HL-60 (cell line): Measurements from ENCODE around the gene NUP210.

ENCODE experiments used
- CTCF ChIP-seq: IDR thresholded peaks from one replicate; pipeline ENCODE4 v1.5.1; 2011; ENCODE audit warnings: low read length, control low read depth, inconsistent platforms; ENCODE audit not compliant: insufficient read depth
- GABPA ChIP-seq: IDR thresholded peaks from 2 replicates; pipeline ENCODE4 v1.6.1; 2012; ENCODE audit warnings: low read depth
- POLR2AphosphoS5 ChIP-seq: IDR thresholded peaks from 2 replicates; pipeline ENCODE4 v1.6.1; 2012; ENCODE audit warnings: low read depth
- REST ChIP-seq: IDR thresholded peaks from 2 replicates; pipeline ENCODE4 v1.6.1; 2012; ENCODE audit warnings: low read depth; ENCODE audit not compliant: insufficient replicate concordance

GRCh38 chr3:13425689-13426088 is 5.6 kb upstream of the NUP210 start:
- TF ChIP-seq CTCF (no peak), GABPA (no peak), REST (no peak), POLR2AphosphoS5 (no peak)
